ENCODE measurements around the gene POU5F1. TPM values are rescaled to one million over a fixed set of nuclear protein-coding genes. Genes with fewer than 3 reads are reported as not detected.

The POU5F1 gene
- polyA plus RNA-seq, 1 donor: 0.28 TPM

- H3K27me3 ChIP-seq (ENCODE audit: control insufficient read depth, insufficient read depth, low read length): peaks cover 10% of the 10 kb centered on the region
- H3K27ac ChIP-seq (ENCODE audit: low read length): no peak overlapping the region
- no CpG with 5 or more reads among the region's 12 CpGs for WGBS (ENCODE audit: insufficient coverage, low lambda C conversion rate)
- H3K4me1 ChIP-seq (ENCODE audit: control insufficient read depth, insufficient read depth, low read length): no peaks in the 10 kb centered on the region
- no peak for DNase-seq
- no peaks in the 10 kb centered on the region for H3K36me3 ChIP-seq (ENCODE audit: control insufficient read depth, insufficient read depth, low read length)
- H3K9me3 ChIP-seq (ENCODE audit: control insufficient read depth, low read depth, low read length): no peaks in the 10 kb centered on the region
- no peak overlapping the region for H3K4me3 ChIP-seq (ENCODE audit: low read length)
These were observed 44.7 kb downstream of the POU5F1 start for GRCh38 chr6:31125586-31126363.

- Histone ChIP-seq H3K27ac (ENCODE audit: low read length) (no peak overlapping the region), H3K4me3 (ENCODE audit: low read length) (no peak overlapping the region), H3K9me3 (ENCODE audit: control insufficient read depth, low read depth, low read length) (no peaks in the 10 kb centered on the region), H3K4me1 (ENCODE audit: control insufficient read depth, insufficient read depth, low read length) (no peaks in the 10 kb centered on the region), H3K36me3 (ENCODE audit: control insufficient read depth, insufficient read depth, low read length) (no peaks in the 10 kb centered on the region), H3K27me3 (ENCODE audit: control insufficient read depth, insufficient read depth, low read length) (peaks cover 10% of the 10 kb centered on the region)
- DNase-seq: no peak
- 80% methylated on average over 1 of the region's 8 CpGs for WGBS (ENCODE audit: insufficient coverage, low lambda C conversion rate)
These were observed 45.3 kb downstream of the POU5F1 start for GRCh38 chr6:31125162-31125561.

DNA sequence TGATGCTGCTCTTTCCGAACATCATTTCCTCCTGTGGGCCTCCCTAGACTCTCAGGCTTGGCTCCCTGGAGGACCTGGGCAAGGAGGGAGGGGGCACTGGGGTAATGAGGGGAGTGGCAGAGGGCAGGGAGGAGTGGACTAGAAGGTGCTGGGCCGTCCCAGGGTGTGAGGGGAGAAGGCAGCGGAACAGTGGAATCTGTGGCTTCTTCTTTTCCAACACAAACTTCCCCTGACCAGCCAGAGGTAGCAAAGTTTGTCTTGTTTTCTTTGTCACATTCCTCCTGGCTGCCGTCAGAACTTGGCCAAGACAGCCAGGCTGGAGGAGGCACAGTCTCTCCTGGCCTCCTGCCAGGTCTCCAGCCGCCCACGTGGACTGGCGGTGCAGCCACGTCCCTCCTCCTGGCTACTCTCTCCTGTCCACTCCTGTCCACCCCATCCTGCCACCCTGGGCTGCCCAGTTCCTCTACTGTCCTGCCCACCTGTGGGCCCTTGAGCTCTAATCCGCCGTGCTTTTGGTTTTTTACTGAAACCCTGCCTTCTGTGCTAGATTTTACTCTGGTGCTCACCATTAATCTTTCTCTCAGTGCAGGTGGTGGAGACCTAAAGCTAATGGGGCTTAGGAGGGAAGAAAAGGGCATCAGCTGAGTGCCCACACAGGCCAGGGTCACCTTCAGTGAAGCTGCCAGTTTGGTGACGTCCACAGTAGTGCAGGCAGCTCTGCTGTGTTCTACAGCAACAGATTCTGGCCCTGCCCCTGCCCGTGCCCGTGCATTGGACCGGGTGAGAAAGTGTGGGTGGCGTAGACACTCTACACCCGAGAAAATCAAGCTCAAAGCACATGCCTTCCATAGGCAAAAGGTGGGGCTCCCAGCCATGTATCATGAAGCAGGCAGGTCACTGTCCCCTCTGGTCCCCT, 47.4 kb downstream of the POU5F1 start:
- H3K27me3 ChIP-seq (ENCODE audit: control insufficient read depth, insufficient read depth, low read length): peaks cover 4% of the 10 kb centered on the region
- H3K4me1 ChIP-seq (ENCODE audit: control insufficient read depth, insufficient read depth, low read length): no peaks in the 10 kb centered on the region
- no peaks in the 10 kb centered on the region for H3K9me3 ChIP-seq (ENCODE audit: control insufficient read depth, low read depth, low read length)
- H3K36me3 ChIP-seq (ENCODE audit: control insufficient read depth, insufficient read depth, low read length): no peaks in the 10 kb centered on the region
- DNase-seq: peak in 1 of 2 donors; percentile 56
- WGBS (ENCODE audit: insufficient coverage, low lambda C conversion rate): no CpG with 5 or more reads among the region's 16 CpGs
- H3K27ac ChIP-seq (ENCODE audit: low read length): no peak overlapping the region
- H3K4me3 ChIP-seq (ENCODE audit: low read length): no peak overlapping the region

DNA sequence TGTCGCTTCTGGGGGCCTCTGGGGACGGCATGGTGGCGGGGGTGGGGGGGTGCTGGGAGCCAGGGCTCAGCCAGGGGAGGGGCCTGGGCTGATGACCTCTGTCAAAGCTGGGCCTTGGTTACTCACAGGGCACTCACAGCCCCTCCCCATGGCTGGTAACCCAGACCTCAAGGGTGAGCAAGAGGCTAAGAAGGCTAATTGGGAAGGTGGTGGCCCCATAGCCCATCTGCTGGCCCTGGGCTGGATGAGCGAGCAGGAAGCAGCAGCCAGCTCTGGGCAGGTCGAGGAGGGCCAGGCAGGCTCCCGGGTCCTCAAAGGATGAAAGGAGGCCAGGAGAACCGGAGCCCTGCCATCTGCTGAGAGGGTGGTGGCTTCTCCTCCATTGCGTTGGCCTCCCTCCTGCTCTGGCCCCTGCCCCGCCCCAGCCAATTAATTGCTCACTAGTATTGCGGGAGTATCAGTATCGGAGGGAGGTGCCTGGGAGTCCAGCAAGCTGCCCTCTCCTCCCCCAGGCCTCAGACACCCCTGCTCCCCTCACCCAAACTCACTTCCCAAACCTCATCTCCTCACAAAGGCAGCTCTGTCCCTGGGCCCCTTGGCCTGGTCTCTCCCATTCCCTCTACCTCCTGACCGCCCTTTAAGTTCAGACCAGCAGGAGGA, 49.2 kb downstream of the POU5F1 start:
- Histone ChIP-seq H3K4me3 (ENCODE audit: low read length) (no peak overlapping the region), H3K4me1 (ENCODE audit: control insufficient read depth, insufficient read depth, low read length) (no peaks in the 10 kb centered on the region), H3K27me3 (ENCODE audit: control insufficient read depth, insufficient read depth, low read length) (peaks cover 15% of the 10 kb centered on the region), H3K36me3 (ENCODE audit: control insufficient read depth, insufficient read depth, low read length) (no peaks in the 10 kb centered on the region), H3K9me3 (ENCODE audit: control insufficient read depth, low read depth, low read length) (no peaks in the 10 kb centered on the region), H3K27ac (ENCODE audit: low read length) (no peak overlapping the region)
- no CpG with 5 or more reads among the region's 12 CpGs for WGBS (ENCODE audit: insufficient coverage, low lambda C conversion rate)
- no peak for DNase-seq

- Histone ChIP-seq H3K9me3 (ENCODE audit: control insufficient read depth, low read depth, low read length) (no peaks in the 10 kb centered on the region), H3K4me3 (ENCODE audit: low read length) (no peak within 1 kb of the TSS), H3K4me1 (ENCODE audit: control insufficient read depth, insufficient read depth, low read length) (no peaks in the 10 kb centered on the region), H3K27me3 (ENCODE audit: control insufficient read depth, insufficient read depth, low read length) (peaks cover 18% of the 10 kb centered on the region), H3K36me3 (ENCODE audit: control insufficient read depth, insufficient read depth, low read length) (no peaks in the 10 kb centered on the region), H3K27ac (ENCODE audit: low read length) (no peak within 1 kb of the TSS)
- no peak for DNase-seq
- no CpG with 5 or more reads among the region's 26 CpGs for WGBS (ENCODE audit: insufficient coverage, low lambda C conversion rate)
These were observed 50.1 kb downstream of the POU5F1 start, which contains the start of gene CDSN for GRCh38 chr6:31120151-31120915. TSS of gene CDSN (minus strand) at chr6:31120446. CDS start at chr6:31120419, 27 bp downstream.

- H3K27ac ChIP-seq (ENCODE audit: low read length): no peak overlapping the region
- DNase-seq: no peak
- no peaks in the 10 kb centered on the region for H3K4me1 ChIP-seq (ENCODE audit: control insufficient read depth, insufficient read depth, low read length)
- WGBS (ENCODE audit: insufficient coverage, low lambda C conversion rate): no CpG with 5 or more reads among the region's 7 CpGs
- no peaks in the 10 kb centered on the region for H3K9me3 ChIP-seq (ENCODE audit: control insufficient read depth, low read depth, low read length)
- no peaks in the 10 kb centered on the region for H3K36me3 ChIP-seq (ENCODE audit: control insufficient read depth, insufficient read depth, low read length)
- H3K27me3 ChIP-seq (ENCODE audit: control insufficient read depth, insufficient read depth, low read length): peaks cover 22% of the 10 kb centered on the region
- no peak overlapping the region for H3K4me3 ChIP-seq (ENCODE audit: low read length)
These were observed 52.3 kb downstream of the POU5F1 start for GRCh38 chr6:31118178-31118577.

- Histone ChIP-seq H3K27ac (ENCODE audit: low read length) (no peak overlapping the region), H3K4me3 (ENCODE audit: low read length) (no peak overlapping the region), H3K9me3 (ENCODE audit: control insufficient read depth, low read depth, low read length) (no peaks in the 10 kb centered on the region), H3K27me3 (ENCODE audit: control insufficient read depth, insufficient read depth, low read length) (peaks cover 28% of the 10 kb centered on the region), H3K36me3 (ENCODE audit: control insufficient read depth, insufficient read depth, low read length) (no peaks in the 10 kb centered on the region), H3K4me1 (ENCODE audit: control insufficient read depth, insufficient read depth, low read length) (no peaks in the 10 kb centered on the region)
- WGBS (ENCODE audit: insufficient coverage, low lambda C conversion rate): no CpG with 5 or more reads among the region's 19 CpGs
- no peak for DNase-seq
These were observed 53.7 kb downstream of the POU5F1 start for GRCh38 chr6:31116661-31117385.

GRCh38 chr6:31115941-31116560, 54.4 kb downstream of the POU5F1 start:
- no peak overlapping the region for H3K4me3 ChIP-seq (ENCODE audit: low read length)
- H3K27ac ChIP-seq (ENCODE audit: low read length): no peak overlapping the region
- H3K36me3 ChIP-seq (ENCODE audit: control insufficient read depth, insufficient read depth, low read length): no peaks in the 10 kb centered on the region
- peaks cover 36% of the 10 kb centered on the region for H3K27me3 ChIP-seq (ENCODE audit: control insufficient read depth, insufficient read depth, low read length)
- no peak for DNase-seq
- H3K9me3 ChIP-seq (ENCODE audit: control insufficient read depth, low read depth, low read length): no peaks in the 10 kb centered on the region
- no CpG with 5 or more reads among the region's 12 CpGs for WGBS (ENCODE audit: insufficient coverage, low lambda C conversion rate)
- H3K4me1 ChIP-seq (ENCODE audit: control insufficient read depth, insufficient read depth, low read length): no peaks in the 10 kb centered on the region

All from large intestine (tissue), 3 donors.